Cardiac muscle cell (in vitro differentiated cells and primary cell): ENCODE results near the gene GABARAPL2. TPM values are rescaled to one million over a fixed set of nuclear protein-coding genes. Genes with fewer than 3 reads are reported as not detected.

Experiments
- DNase-seq, 2 donors: peaks; one replicate each; pipeline versions ENCODE4 v3.0.0 to v3.0.0-alpha.2; 2010 to 2017; ENCODE audit warnings: low read depth in 1 of 2, low spot score in 1 of 2
- H3K27ac ChIP-seq: fragments of 200-600 bp; sonication (generic); 2 replicates; pipeline ENCODE4 v1.5.1; 2016
- H3K27me3 ChIP-seq: fragments of 200-600 bp; sonication (generic); 2 replicates; pipeline ENCODE4 v1.6.0; 2016; ENCODE audit warnings: control low read depth
- H3K36me3 ChIP-seq: fragments of 200-600 bp; sonication (generic); 2 replicates; pipeline ENCODE4 v1.5.1; 2016; ENCODE audit warnings: control low read depth
- H3K4me1 ChIP-seq: fragments of 200-600 bp; sonication (generic); 2 replicates; pipeline ENCODE4 v1.8.1; 2017; ENCODE audit warnings: low read depth, mild to moderate bottlenecking, mixed run types
- H3K4me3 ChIP-seq: fragments of 200-600 bp; sonication (generic); 2 replicates; pipeline ENCODE4 v1.5.1; 2016; ENCODE audit warnings: mild to moderate bottlenecking
- H3K9me3 ChIP-seq: fragments of 200-600 bp; sonication (generic); 2 replicates; pipeline ENCODE4 v1.5.1; 2017; ENCODE audit warnings: low read depth, mild to moderate bottlenecking, control low read depth
- CTCF ChIP-seq: IDR thresholded peaks from 2 replicates; pipeline ENCODE4 v1.5.1; 2012; ENCODE audit warnings: low read depth, mild to moderate bottlenecking, low read length
- polyA plus RNA-seq: library from polyadenylated mRNA; unstranded; fragments of >200 nt; fragmentation: Nextera tagmentation; extraction: Ambion mirVana; gene quantifications from 2 replicates; pipeline ENCODE4 v1.2.1, GENCODE V29; 2016
- total RNA-seq: library from RNA; depleted of rRNA; stranded (reverse); fragments of >200 nt; gene quantifications from 2 replicates; pipeline ENCODE4 v1.2.3, GENCODE V29; 2016

The GABARAPL2 gene
- total and polyA plus RNA-seq, 2 experiments from 2014 or later: 125 to 456 TPM

GRCh38 chr16:75599452-75600277 is 33.5 kb downstream of the GABARAPL2 start:
- no peaks in the 10 kb centered on the region for H3K4me1 ChIP-seq
- no peak for DNase-seq
- peaks cover 13% of the 10 kb centered on the region for H3K36me3 ChIP-seq
- no peak for TF ChIP-seq CTCF
- H3K27ac ChIP-seq: no peak overlapping the region
- no peak overlapping the region for H3K4me3 ChIP-seq
- H3K27me3 ChIP-seq: no peaks in the 10 kb centered on the region
- no peaks in the 10 kb centered on the region for H3K9me3 ChIP-seq

GRCh38 chr16:75603241-75603640 is 37.1 kb downstream of the GABARAPL2 start:
- no peak for TF ChIP-seq CTCF
- no peaks in the 10 kb centered on the region for H3K4me1 ChIP-seq
- no peak overlapping the region for H3K27ac ChIP-seq
- no peaks in the 10 kb centered on the region for H3K27me3 ChIP-seq
- no peak overlapping the region for H3K4me3 ChIP-seq
- DNase-seq: no peak
- H3K9me3 ChIP-seq: no peaks in the 10 kb centered on the region
- H3K36me3 ChIP-seq: peaks cover 32% of the 10 kb centered on the region

GRCh38 chr16:75606507-75606906 is 40.3 kb downstream of the GABARAPL2 start:
- TF ChIP-seq CTCF: no peak
- H3K36me3 ChIP-seq: peaks cover 36% of the 10 kb centered on the region
- H3K27me3 ChIP-seq: no peaks in the 10 kb centered on the region
- H3K4me3 ChIP-seq: no peak overlapping the region
- no peaks in the 10 kb centered on the region for H3K4me1 ChIP-seq
- no peaks in the 10 kb centered on the region for H3K9me3 ChIP-seq
- no peak for DNase-seq
- H3K27ac ChIP-seq: no peak overlapping the region

- DNase-seq: peak; percentile 26 to 41
- peaks cover 10% of the 10 kb centered on the region for H3K36me3 ChIP-seq
Observed at GRCh38 chr16:75614066-75614897, 48.1 kb downstream of the GABARAPL2 start.

GRCh38 chr16:75615619-75616018 is 49.4 kb downstream of the GABARAPL2 start:
- Histone ChIP-seq H3K27ac (no peak overlapping the region), H3K4me1 (no peaks in the 10 kb centered on the region), H3K4me3 (no peak overlapping the region), H3K36me3 (peaks cover 6% of the 10 kb centered on the region), H3K9me3 (no peaks in the 10 kb centered on the region), H3K27me3 (no peaks in the 10 kb centered on the region)
- no peak for DNase-seq
- TF ChIP-seq CTCF: no peak

More at GRCh38 chr16:75614066-75614897, 48.1 kb downstream of the GABARAPL2 start:
- H3K4me1 ChIP-seq: no peaks in the 10 kb centered on the region
- TF ChIP-seq CTCF: no peak
- no peaks in the 10 kb centered on the region for H3K9me3 ChIP-seq
- H3K27me3 ChIP-seq: no peaks in the 10 kb centered on the region
- no peak overlapping the region for H3K4me3 ChIP-seq
- H3K27ac ChIP-seq: no peak overlapping the region
